Loucy (cell line): ENCODE measurements around the gene PDGFD.

ENCODE experiments used
- EZH2phosphoT487 ChIP-seq: fragments of 200-600 bp; IDR thresholded peaks from 2 replicates; pipeline ENCODE4 v1.6.1; 2018; ENCODE audit warnings: antibody characterized with exemption, mild to moderate bottlenecking, moderate library complexity, borderline replicate concordance
- TF ChIP-seq, protein P1 (sequence below): fragments of 200-600 bp; sonication (generic); conservative IDR thresholded peaks from 2 replicates; pipeline ENCODE4 v1.5.1; 2014; ENCODE audit warnings: mild to moderate bottlenecking, antibody characterized with exemption, low read length

DNA sequence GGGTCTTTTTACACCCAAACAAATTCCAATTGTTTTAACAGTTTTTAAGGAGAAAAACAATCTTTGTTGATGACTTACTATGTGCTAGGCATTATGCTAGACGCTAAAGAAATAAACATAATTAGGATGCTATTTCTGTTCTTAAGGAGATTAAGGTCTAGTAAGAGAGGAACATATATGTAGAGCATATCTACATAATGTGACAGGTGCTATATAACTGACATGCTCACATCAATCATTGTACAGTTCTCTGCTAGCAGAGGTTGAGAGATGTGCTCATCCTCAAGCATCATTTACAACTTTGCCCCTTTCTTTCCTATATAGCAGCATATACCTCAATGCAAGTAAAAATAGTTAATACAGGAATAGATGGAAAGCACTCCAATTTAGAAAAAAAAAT, 37.5 kb downstream of the PDGFD start:
- TF ChIP-seq, protein P1, sequence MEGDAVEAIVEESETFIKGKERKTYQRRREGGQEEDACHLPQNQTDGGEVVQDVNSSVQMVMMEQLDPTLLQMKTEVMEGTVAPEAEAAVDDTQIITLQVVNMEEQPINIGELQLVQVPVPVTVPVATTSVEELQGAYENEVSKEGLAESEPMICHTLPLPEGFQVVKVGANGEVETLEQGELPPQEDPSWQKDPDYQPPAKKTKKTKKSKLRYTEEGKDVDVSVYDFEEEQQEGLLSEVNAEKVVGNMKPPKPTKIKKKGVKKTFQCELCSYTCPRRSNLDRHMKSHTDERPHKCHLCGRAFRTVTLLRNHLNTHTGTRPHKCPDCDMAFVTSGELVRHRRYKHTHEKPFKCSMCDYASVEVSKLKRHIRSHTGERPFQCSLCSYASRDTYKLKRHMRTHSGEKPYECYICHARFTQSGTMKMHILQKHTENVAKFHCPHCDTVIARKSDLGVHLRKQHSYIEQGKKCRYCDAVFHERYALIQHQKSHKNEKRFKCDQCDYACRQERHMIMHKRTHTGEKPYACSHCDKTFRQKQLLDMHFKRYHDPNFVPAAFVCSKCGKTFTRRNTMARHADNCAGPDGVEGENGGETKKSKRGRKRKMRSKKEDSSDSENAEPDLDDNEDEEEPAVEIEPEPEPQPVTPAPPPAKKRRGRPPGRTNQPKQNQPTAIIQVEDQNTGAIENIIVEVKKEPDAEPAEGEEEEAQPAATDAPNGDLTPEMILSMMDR = no peak
- no peak for TF ChIP-seq EZH2phosphoT487
